Activated CD4-positive, alpha-beta memory T cell treated with anti-CD3 and anti-CD28 coated beads, Interleukin-2, amount 10 ng/mL, durations not matched to agents 7 days and 5 days (primary cell): ENCODE data around the gene TRA2A. TPM values are rescaled to one million over a fixed set of nuclear protein-coding genes. Genes with fewer than 3 reads are reported as not detected.

Experiments used
- CTCF ChIA-PET: fragments of 350-600 bp; sonication (Branson Sonifier 250); formaldehyde crosslinking; loops from one replicate; lab custom pipeline; 2021; ENCODE audit warnings: antibody characterized with exemption, inconsistent platforms; lab: Charles Lee
- POLR2A ChIA-PET: fragments of 350-600 bp; sonication (Branson Sonifier 250); formaldehyde crosslinking; loops from one replicate; lab custom pipeline; 2021; ENCODE audit warnings: antibody characterized with exemption; lab: Charles Lee
- DNase-seq: peaks from one replicate; pipeline ENCODE4 v3.0.0-alpha.2; 2020
- H3K27ac Mint-ChIP-seq: one replicate; pipeline ENCODE4 v1.8.0; 2021; ENCODE audit warnings: mild to moderate bottlenecking, mixed read lengths
- H3K27me3 Mint-ChIP-seq: one replicate; pipeline ENCODE4 v1.8.0; 2021; ENCODE audit warnings: mixed read lengths
- H3K36me3 Mint-ChIP-seq: one replicate; pipeline ENCODE4 v1.8.0; 2021; ENCODE audit warnings: low read depth, mixed read lengths
- H3K4me1 Mint-ChIP-seq: one replicate; pipeline ENCODE4 v1.8.0; 2021; ENCODE audit warnings: mixed read lengths
- H3K4me3 Mint-ChIP-seq: one replicate; pipeline ENCODE4 v1.8.0; 2021; ENCODE audit warnings: mild to moderate bottlenecking, mixed read lengths
- H3K9me3 Mint-ChIP-seq: one replicate; pipeline ENCODE4 v1.8.0; 2021; ENCODE audit warnings: mixed read lengths
- total RNA-seq, 2 experiments: library from RNA; stranded (reverse); gene quantifications; one replicate each; pipeline ENCODE4 v1.2.3, GENCODE V29; 2021

The TRA2A gene
- total RNA-seq, 2 experiments from 2014 or later = 98.1 to 104 TPM

DNA sequence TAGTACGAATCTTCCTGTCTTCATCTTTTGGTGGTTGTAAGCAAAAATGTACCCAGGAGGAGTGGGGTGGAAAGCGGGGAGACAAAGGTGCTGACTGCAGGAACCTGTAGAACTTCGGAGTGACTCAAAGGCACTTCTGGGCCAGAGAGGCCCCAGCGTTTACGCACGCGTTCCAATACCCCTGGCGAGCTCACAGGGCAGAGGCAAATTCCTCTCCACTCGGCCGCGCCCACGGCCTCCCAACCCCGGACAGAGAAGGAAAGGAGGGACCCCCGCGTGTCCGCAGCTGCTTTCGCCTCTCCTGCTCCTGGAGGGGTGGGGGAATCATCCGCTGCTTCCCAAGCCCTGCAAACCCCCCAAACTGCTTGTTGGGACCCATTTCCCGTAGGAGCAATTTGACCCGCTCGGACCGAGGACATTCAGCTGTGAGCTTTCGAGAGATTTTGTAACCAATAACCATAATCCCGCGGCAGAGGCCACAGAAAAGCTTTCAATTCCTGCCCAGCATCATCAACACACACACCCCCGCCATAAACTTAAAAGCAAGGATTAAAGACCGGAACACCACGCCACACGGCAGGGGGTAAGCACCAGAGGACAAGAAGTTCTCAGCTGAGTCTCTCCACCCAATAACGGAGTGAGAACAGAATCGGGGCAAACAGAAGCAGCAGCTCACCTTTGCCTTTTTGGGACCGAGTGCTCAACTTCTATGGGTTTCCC is 63.8 kb downstream of the TRA2A start:
- no peak overlapping the region for H3K27ac Mint-ChIP-seq
- no peaks in the 10 kb centered on the region for H3K36me3 Mint-ChIP-seq
- H3K27me3 Mint-ChIP-seq = peaks cover 79% of the 10 kb centered on the region
- ChIA-PET CTCF (interaction anchor here (1.1 to 1.7 kb wide), 2 partner anchors 110 to 195 kb away, joined by 4 to 5 read pairs; no protein-coding TSS in a partner anchor), POLR2A (interaction anchor here (1.5 to 1.6 kb wide), 2 partner anchors 23 to 27 kb away, joined by 5 read pairs; no protein-coding TSS in a partner anchor)
- peak; percentile 23 for DNase-seq
- H3K4me3 Mint-ChIP-seq = peak overlapping the region; percentile 26
- no peaks in the 10 kb centered on the region for H3K9me3 Mint-ChIP-seq
- H3K4me1 Mint-ChIP-seq = peaks cover 38% of the 10 kb centered on the region

DNA sequence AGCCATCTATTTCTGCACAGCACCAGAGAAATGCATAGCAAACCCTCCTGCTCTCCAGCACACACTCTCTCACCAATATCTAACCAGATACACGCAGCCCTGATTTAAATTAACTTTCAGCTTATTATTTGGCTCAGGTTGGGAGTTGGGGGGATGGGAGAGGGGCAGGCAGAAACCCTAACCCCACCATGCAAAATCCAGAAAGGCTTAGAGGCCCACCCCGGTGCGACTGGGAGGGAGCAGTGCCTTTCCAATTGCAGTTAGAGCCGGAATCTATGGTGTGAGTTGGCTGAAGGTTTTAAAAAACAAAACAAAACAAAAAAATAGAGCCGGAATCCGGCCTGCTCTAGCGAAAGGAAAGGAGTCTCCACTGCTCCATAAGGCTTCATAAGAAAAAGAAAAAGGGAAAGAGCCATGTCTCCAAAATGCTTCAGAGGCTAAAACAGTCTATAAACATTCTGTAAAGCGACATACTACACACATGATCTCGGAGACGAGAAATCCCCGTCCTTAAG is 64.4 kb downstream of the TRA2A start:
- CTCF ChIA-PET = interaction anchor here (1.1 to 1.7 kb wide), 3 partner anchors 109 to 195 kb away, joined by 3 to 5 read pairs (median 4); no protein-coding TSS in a partner anchor
- Mint-ChIP-seq H3K4me3 (no peak overlapping the region), H3K4me1 (peaks cover 41% of the 10 kb centered on the region), H3K9me3 (no peaks in the 10 kb centered on the region), H3K27me3 (peaks cover 78% of the 10 kb centered on the region), H3K27ac (no peak overlapping the region), H3K36me3 (no peaks in the 10 kb centered on the region)
- POLR2A ChIA-PET = interaction anchor here (0.9 to 1.6 kb wide), 3 partner anchors 12 to 28 kb away, joined by 3 to 5 read pairs (median 5); no protein-coding TSS in a partner anchor
- no peak for DNase-seq

DNA sequence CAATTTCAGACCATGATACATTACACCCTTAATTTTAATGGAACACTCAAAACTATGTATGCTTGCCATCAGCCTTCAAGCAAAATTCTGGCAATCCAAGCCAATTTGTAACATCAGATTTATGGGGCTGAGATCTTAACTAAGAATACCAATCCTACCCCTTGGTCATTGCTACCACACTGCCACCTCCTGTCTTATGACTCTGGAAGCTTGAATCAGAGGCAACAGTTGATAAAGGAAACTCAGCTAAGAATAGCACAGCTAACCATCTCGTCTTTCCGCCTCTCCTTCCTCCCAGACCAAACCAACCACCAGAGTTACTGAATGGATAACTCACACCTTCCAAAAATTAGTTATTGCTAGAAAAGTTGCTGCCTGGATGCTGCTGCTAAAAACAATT is 68.9 kb downstream of the TRA2A start:
- POLR2A ChIA-PET = interaction anchor here (1.1 kb wide), 1 partner anchor 11 kb away, joined by 7 read pairs; no protein-coding TSS in a partner anchor
- H3K4me3 Mint-ChIP-seq = no peak overlapping the region
- CTCF ChIA-PET = interaction anchor here (0.6 to 1.8 kb wide), 14 partner anchors 9 to 361 kb away, joined by 3 to 11 read pairs (median 4); no protein-coding TSS in a partner anchor
- no peak overlapping the region for H3K27ac Mint-ChIP-seq
- peaks cover 24% of the 10 kb centered on the region for H3K4me1 Mint-ChIP-seq
- peak; percentile 22 for DNase-seq
- H3K9me3 Mint-ChIP-seq = no peaks in the 10 kb centered on the region
- no peaks in the 10 kb centered on the region for H3K36me3 Mint-ChIP-seq
- peaks cover 73% of the 10 kb centered on the region for H3K27me3 Mint-ChIP-seq

DNA sequence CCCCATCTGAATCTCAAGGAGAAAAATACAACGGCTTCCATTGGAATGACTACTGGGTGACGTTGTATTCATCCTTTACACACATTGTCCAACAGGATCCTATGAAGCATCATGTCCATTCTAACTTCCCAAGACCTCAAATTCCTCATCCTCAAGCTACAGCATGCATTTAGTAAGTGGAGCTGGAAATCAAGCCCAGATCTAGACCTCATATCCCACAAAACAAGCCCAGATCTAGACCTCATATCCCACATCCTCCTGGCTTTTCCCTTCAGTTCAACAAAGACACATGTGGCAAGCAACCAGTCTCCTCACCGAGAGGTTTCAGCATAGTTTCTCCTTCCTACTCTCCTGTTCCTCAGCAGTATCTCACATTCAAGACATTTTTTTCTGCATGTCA is 73.7 kb downstream of the TRA2A start:
- Mint-ChIP-seq H3K4me3 (no peak overlapping the region), H3K27ac (no peak overlapping the region), H3K36me3 (no peaks in the 10 kb centered on the region), H3K4me1 (peaks cover 13% of the 10 kb centered on the region), H3K9me3 (no peaks in the 10 kb centered on the region), H3K27me3 (peaks cover 58% of the 10 kb centered on the region)
- no peak for DNase-seq
- ChIA-PET POLR2A (no interaction called here), CTCF (interaction anchor here (1.3 to 2.0 kb wide), 2 partner anchors 179 to 185 kb away, joined by 3 to 4 read pairs; no protein-coding TSS in a partner anchor)

DNA sequence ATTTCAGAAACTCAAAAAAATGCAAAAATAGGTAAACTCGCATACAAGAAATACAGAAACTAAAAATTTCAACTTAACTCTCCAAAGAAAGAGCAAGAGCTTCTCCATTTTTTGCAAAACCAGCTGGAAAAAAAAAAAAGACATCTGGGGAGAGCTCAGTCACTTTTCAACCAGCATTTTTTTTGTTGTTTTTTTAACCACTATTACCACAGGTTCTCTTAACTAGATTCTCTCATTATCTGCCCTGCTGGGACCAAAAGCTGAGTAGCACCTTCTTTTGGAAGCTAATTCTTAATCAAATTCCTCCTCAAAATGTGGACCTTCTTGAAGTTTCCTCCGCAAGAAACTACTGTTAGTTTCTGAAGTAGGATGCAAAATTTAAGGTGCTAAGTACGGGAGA is 75.7 kb downstream of the TRA2A start:
- no peaks in the 10 kb centered on the region for H3K9me3 Mint-ChIP-seq
- CTCF ChIA-PET = interaction anchor here (0.6 to 2.0 kb wide), 2 partner anchors 83 to 183 kb away, joined by 3 to 4 read pairs; no protein-coding TSS in a partner anchor
- no peak overlapping the region for H3K4me3 Mint-ChIP-seq
- H3K27ac Mint-ChIP-seq = no peak overlapping the region
- peaks cover 1% of the 10 kb centered on the region for H3K4me1 Mint-ChIP-seq
- H3K36me3 Mint-ChIP-seq = no peaks in the 10 kb centered on the region
- DNase-seq = no peak
- POLR2A ChIA-PET = no interaction called here
- H3K27me3 Mint-ChIP-seq = peaks cover 44% of the 10 kb centered on the region

DNA sequence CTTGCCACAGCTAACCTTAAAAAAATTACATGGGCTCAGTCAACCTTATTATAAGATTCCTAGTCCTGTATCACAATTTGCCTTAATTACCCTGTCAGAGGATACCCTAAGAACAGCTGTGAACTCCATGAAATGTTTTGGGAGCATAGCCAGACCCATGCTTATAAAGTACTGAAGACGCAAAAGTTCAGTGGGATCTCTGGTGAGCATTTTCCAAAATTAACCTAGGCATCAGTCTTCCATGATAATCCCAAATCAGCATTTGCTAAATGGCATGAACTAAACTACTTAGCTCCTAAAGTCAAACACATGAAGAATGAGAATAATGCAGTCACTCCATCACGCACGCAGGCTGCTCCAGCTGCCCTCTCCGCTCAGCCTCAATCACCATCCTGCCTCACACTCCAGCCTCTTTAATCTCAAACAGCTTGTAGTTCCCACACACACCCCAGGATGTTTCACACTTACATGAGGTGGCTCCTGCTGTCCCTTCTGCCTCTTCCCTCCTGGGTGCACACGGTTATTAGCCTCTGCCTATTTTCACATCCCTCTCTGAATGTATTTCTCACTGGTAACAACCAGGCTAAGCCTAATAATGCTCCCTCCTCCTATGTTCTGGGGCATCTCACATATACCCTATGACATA is 76.8 kb downstream of the TRA2A start:
- CTCF ChIA-PET = interaction anchor here (0.5 to 2.5 kb wide), 3 partner anchors 8 to 191 kb away, joined by 3 to 7 read pairs (median 4); no protein-coding TSS in a partner anchor
- Mint-ChIP-seq H3K27me3 (peaks cover 45% of the 10 kb centered on the region), H3K27ac (no peak overlapping the region)

More for the DNA sequence above, 76.8 kb downstream of the TRA2A start:
- no peak for DNase-seq
- Mint-ChIP-seq H3K36me3 (no peaks in the 10 kb centered on the region), H3K4me1 (no peaks in the 10 kb centered on the region), H3K4me3 (no peak overlapping the region), H3K9me3 (no peaks in the 10 kb centered on the region)
- POLR2A ChIA-PET = no interaction called here

Other genes starting within 250 kb of the TRA2A start
- 10 to 100 TPM; 49.8 to 51.8 TPM for gene MALSU1, start 232.6 kb downstream of the TRA2A start, total RNA-seq
- under 1 TPM; 0.48 to 0.68 TPM for gene IGF2BP3, start 61.5 kb downstream of the TRA2A start, total RNA-seq
- 1 to 10 TPM; 9.5 to 9.7 TPM for gene CCDC126, start 65.4 kb upstream of the TRA2A start, total RNA-seq
- gene FAM221A, start 148.2 kb upstream of the TRA2A start, total RNA-seq = 1 to 10 TPM; 6.3 to 7.7 TPM
- gene STK31, start 178.2 kb upstream of the TRA2A start, total RNA-seq = under 1 TPM in 1 of 2 experiments, not detected in 1; 0.18 TPM